Effector memory CD4-positive, alpha-beta T cell (primary cell): ENCODE data around the gene RAD21L1.

Experiments used
- DNase-seq, 3 donors: peaks; one replicate each; pipeline ENCODE4 v3.0.0-alpha.2; 2020
- H3K27ac ChIP-seq: 2 replicates; pipeline ENCODE4 v1.7.0; 2013; ENCODE audit warnings: mild to moderate bottlenecking, low read length, moderate library complexity; ENCODE audit not compliant: insufficient read depth, poor library complexity, severe bottlenecking
- H3K27me3 ChIP-seq: replicated peaks from 2 replicates; pipeline ENCODE4 v1.7.0; 2013; ENCODE audit warnings: mild to moderate bottlenecking, low read length; ENCODE audit not compliant: insufficient read depth, control insufficient read depth, poor library complexity, severe bottlenecking
- H3K36me3 ChIP-seq: 2 replicates; pipeline ENCODE4 v1.7.0; 2013; ENCODE audit warnings: mild to moderate bottlenecking, low read length, moderate library complexity; ENCODE audit not compliant: control insufficient read depth, insufficient read depth
- H3K4me1 ChIP-seq: 2 replicates; pipeline ENCODE4 v1.7.0; 2013; ENCODE audit warnings: low read length, mild to moderate bottlenecking; ENCODE audit not compliant: control insufficient read depth, insufficient read depth, poor library complexity, severe bottlenecking
- H3K4me3 ChIP-seq: 2 replicates; pipeline ENCODE4 v1.7.0; 2013; ENCODE audit warnings: low read length, low read depth, mild to moderate bottlenecking; ENCODE audit not compliant: insufficient read depth, poor library complexity, severe bottlenecking
- H3K9me3 ChIP-seq: 2 replicates; pipeline ENCODE4 v1.7.0; 2013; ENCODE audit warnings: mild to moderate bottlenecking, low read length, moderate library complexity; ENCODE audit not compliant: control insufficient read depth

Gene RAD21L1

DNA sequence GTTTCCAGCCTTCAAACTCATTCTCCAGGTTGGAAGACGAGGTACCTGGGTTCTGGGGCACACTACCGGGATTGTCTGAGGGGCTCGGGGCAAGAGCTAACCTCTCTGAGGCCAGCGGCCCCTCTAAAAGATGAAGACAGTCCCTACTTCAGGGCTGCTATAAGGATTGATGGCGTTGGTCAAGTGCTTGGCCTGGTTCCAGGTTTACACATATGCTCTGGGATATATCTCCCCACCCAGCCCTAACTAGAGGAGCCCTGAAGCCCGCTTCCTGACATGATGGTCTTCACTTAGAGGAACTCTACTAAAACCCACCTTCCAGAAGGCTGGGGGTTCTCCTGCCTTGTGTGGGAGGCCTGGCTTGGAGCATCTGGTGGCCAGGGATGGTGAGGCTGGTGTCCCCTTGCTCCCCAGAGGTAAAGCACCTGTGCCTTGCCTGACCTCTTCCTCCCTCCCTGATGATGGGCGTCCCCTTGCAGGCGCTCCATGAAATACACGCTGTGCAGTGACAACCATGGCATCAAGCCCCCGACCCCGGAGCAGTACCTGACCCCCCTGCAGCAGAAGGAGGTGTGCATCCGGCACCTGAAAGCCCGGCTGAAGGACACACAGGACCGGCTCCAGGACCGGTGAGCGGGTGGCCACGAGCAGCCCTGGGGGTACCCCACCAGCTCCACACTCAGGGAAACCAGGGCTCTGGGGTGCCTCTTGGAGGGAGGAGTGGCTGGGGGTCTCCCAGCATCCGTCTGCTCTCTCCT lies 74.4 kb downstream of the RAD21L1 start:
- peaks cover 7% of the 10 kb centered on the region for H3K36me3 ChIP-seq
- H3K27me3 ChIP-seq = no peaks in the 10 kb centered on the region
- H3K4me1 ChIP-seq = peaks cover 16% of the 10 kb centered on the region
- no peak for DNase-seq
- H3K9me3 ChIP-seq = no peaks in the 10 kb centered on the region
- H3K27ac ChIP-seq = no peak overlapping the region
- H3K4me3 ChIP-seq = no peak overlapping the region

- Histone ChIP-seq H3K36me3 (peaks cover 9% of the 10 kb centered on the region), H3K4me3 (no peak overlapping the region), H3K27ac (no peak overlapping the region), H3K27me3 (no peaks in the 10 kb centered on the region), H3K9me3 (no peaks in the 10 kb centered on the region), H3K4me1 (peaks cover 16% of the 10 kb centered on the region)
- DNase-seq = no peak
Measured at GRCh38 chr20:1301031-1301529, 75.2 kb downstream of the RAD21L1 start.

DNA sequence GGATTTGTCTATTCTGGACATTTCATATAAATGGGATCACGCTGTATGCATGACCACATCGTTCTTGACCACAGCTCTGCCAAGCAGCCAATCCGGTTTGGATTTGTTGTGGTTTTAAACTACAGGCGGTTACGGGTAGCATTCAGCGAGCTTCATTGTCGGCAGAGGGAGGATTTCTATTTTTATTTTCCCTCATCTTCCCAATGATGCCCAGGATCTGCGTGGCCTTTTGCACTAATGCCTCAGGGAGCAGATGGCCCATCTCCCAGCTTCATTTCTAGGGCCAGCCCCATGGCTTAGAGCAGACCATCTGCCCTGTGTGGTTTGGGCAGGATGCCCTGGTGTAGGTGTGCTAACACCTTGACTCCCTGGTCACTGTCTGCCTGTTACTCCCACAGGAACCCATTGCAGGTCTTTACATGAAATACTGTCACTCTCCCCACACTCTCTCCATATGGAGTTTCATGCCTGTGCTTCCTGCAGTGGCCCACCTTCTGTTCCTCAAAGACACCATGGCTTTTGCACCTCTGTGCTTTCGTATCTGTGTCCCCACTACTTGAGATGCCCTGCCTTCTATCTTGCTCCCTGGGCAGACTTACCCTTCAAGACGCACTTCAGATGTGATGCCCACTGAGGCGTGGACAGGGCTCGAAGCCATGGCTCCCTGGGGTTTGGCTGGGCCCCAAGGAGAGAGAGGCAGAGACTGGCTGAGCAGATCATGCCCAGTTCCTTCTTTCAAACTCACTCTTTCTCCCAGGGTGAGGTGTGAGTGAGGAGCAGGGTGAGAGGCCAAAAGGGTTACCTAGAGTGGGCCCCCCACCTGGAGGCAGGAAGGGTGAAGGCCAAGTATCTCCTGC lies 77.1 kb downstream of the RAD21L1 start:
- H3K9me3 ChIP-seq = no peaks in the 10 kb centered on the region
- DNase-seq = no peak
- H3K36me3 ChIP-seq = peaks cover 9% of the 10 kb centered on the region

GRCh38 chr20:1304710-1305515 lies 79.1 kb downstream of the RAD21L1 start:
- no peak overlapping the region for H3K4me3 ChIP-seq
- H3K27me3 ChIP-seq = no peaks in the 10 kb centered on the region
- H3K9me3 ChIP-seq = no peaks in the 10 kb centered on the region
- H3K27ac ChIP-seq = no peak overlapping the region
- H3K4me1 ChIP-seq = peaks cover 15% of the 10 kb centered on the region
- DNase-seq = no peak
- H3K36me3 ChIP-seq = peaks cover 9% of the 10 kb centered on the region

More for the DNA sequence above, 77.1 kb downstream of the RAD21L1 start:
- Histone ChIP-seq H3K27ac (no peak overlapping the region), H3K27me3 (no peaks in the 10 kb centered on the region), H3K4me1 (peaks cover 16% of the 10 kb centered on the region), H3K4me3 (no peak overlapping the region)
